Activated CD8-positive, alpha-beta T cell treated with anti-CD3 and anti-CD28 coated beads, Interleukin-2, amount 10 ng/mL, durations not matched to agents 7 days and 5 days (primary cell): Measurements from ENCODE around the gene COL4A5. TPM values are rescaled to one million over a fixed set of nuclear protein-coding genes. Genes with fewer than 3 reads are reported as not detected.

Source experiments
- ATAC-seq: fragments of 150-1000 bp; cut with Tn5 transposase; one replicate; pipeline ENCODE4 v1.10.0; 2021; ENCODE audit warnings: moderate library complexity
- CTCF ChIA-PET: fragments of 350-600 bp; sonication (Branson Sonifier 250); formaldehyde crosslinking; loops from one replicate; lab custom pipeline; 2021; ENCODE audit warnings: antibody characterized with exemption; lab: Charles Lee
- POLR2A ChIA-PET: fragments of 350-600 bp; sonication (Branson Sonifier 250); formaldehyde crosslinking; loops from one replicate; lab custom pipeline; 2021; ENCODE audit warnings: antibody characterized with exemption; lab: Charles Lee
- DNase-seq: peaks from one replicate; pipeline ENCODE4 v3.0.0-alpha.2; 2020
- H3K27ac Mint-ChIP-seq: one replicate; pipeline ENCODE4 v1.8.0; 2021; ENCODE audit warnings: mild to moderate bottlenecking, mixed read lengths
- H3K27me3 Mint-ChIP-seq: one replicate; pipeline ENCODE4 v1.8.0; 2021; ENCODE audit warnings: low read depth, mixed read lengths
- H3K36me3 Mint-ChIP-seq: one replicate; pipeline ENCODE4 v1.8.0; 2021; ENCODE audit warnings: low read depth, mixed read lengths
- H3K4me1 Mint-ChIP-seq: one replicate; pipeline ENCODE4 v1.8.0; 2021; ENCODE audit warnings: low read depth, mixed read lengths
- H3K4me3 Mint-ChIP-seq: one replicate; pipeline ENCODE4 v1.8.0; 2021; ENCODE audit warnings: mild to moderate bottlenecking, mixed read lengths
- H3K9me3 Mint-ChIP-seq: one replicate; pipeline ENCODE4 v1.8.0; 2022; ENCODE audit warnings: mixed read lengths; ENCODE audit not compliant: insufficient read depth
- total RNA-seq, 2 experiments: library from RNA; stranded (reverse); gene quantifications; one replicate each; pipeline ENCODE4 v1.2.3, GENCODE V29; 2021

The COL4A5 gene
- total RNA-seq, 2 experiments from 2014 or later: not detected

DNA sequence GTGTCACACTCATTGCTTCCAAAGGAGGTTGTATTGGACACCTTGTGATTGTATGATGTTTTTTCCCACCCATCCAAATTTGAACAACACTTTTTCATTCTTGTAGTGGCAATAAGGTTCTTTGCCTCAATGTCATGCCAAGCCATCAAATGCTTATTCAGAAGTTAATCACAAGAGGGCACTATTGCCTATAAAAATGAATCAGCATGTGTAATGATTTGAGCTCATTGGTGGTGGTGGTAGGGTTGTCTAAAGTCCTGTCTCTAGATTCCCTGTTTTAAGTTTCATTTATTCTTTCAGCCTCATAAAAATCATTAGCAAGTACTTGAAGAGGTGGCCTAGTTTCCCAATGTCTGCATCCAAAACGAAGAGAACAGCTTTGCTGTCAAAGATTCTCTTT is 259.7 kb downstream of the COL4A5 start:
- Mint-ChIP-seq H3K27me3 (no peaks in the 10 kb centered on the region), H3K36me3 (no peaks in the 10 kb centered on the region), H3K9me3 (no peaks in the 10 kb centered on the region), H3K27ac (no peak overlapping the region), H3K4me3 (no peak overlapping the region), H3K4me1 (no peaks in the 10 kb centered on the region)
- no peak for ATAC-seq
- ChIA-PET CTCF (no interaction called here), POLR2A (no interaction called here)
- DNase-seq: no peak

DNA sequence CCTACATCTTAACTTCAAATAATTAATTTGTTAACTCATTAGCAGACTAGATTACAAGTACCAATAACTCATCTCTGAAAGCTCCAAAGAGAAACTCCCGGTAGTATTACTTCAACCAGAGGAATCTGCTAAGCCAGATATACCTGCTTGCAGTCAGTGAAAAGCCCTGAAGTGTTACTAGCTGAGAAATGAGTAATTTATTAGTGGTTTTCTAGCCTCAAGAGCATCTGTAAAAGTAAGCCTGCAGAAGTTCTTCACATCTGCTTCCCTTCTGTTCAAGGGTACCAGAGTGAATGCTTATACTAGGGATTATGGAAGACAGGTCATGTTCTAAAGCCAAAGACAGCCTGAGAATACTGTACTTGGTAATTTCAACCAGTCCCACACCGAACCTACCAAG is 262.0 kb downstream of the COL4A5 start:
- Mint-ChIP-seq H3K36me3 (no peaks in the 10 kb centered on the region), H3K27me3 (no peaks in the 10 kb centered on the region), H3K4me3 (no peak overlapping the region), H3K9me3 (no peaks in the 10 kb centered on the region), H3K4me1 (no peaks in the 10 kb centered on the region), H3K27ac (no peak overlapping the region)
- no peak for DNase-seq
- ATAC-seq: no peak
- ChIA-PET CTCF (no interaction called here), POLR2A (no interaction called here)

DNA sequence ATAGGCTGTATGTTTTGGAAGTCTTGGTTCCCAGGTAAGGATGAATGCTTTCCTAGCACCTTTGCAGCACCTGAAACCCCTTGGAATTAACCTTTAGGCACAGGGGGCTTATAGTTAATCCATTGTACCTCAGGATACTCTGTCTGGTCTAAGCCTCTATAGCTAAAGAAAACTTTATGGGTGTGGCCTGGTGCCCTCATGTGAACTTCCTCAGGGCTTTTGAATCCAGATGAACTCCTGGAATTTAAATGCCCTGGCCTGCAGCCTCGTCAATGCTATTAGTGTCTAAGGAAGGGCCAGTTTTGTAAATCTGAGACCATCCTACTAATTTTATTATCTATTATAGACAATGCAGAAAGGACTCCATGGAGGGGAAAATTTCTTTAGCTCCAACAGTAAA is 262.9 kb downstream of the COL4A5 start:
- no peaks in the 10 kb centered on the region for H3K36me3 Mint-ChIP-seq
- DNase-seq: no peak
- H3K9me3 Mint-ChIP-seq: no peaks in the 10 kb centered on the region
- H3K4me1 Mint-ChIP-seq: no peaks in the 10 kb centered on the region
- H3K4me3 Mint-ChIP-seq: no peak overlapping the region
- no peaks in the 10 kb centered on the region for H3K27me3 Mint-ChIP-seq
- ATAC-seq: no peak
- ChIA-PET POLR2A (no interaction called here), CTCF (no interaction called here)
- H3K27ac Mint-ChIP-seq: no peak overlapping the region

DNA sequence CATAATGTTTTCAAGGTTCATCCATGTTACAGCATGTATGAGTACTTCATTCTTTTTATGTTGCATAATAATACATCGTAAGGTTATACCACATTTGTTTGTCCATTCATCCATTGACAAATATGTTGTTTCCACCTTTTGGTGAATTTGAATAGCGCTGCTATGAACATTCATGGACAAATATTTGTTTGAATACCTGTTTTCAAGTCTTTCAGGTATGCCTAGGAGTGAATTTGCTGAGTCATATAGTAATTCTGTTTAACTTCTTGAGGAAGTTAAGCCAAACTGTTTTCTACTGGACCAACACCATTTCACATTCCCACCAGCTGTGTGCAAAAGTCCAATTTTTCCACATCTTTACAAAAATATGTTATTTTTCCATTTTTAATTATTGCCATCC is 265.2 kb downstream of the COL4A5 start:
- DNase-seq (no peak), ATAC-seq (no peak)
- Mint-ChIP-seq H3K36me3 (no peaks in the 10 kb centered on the region), H3K4me3 (no peak overlapping the region), H3K4me1 (no peaks in the 10 kb centered on the region), H3K9me3 (no peaks in the 10 kb centered on the region), H3K27me3 (no peaks in the 10 kb centered on the region), H3K27ac (no peak overlapping the region)
- CTCF ChIA-PET: no interaction called here
- POLR2A ChIA-PET: no interaction called here

DNA sequence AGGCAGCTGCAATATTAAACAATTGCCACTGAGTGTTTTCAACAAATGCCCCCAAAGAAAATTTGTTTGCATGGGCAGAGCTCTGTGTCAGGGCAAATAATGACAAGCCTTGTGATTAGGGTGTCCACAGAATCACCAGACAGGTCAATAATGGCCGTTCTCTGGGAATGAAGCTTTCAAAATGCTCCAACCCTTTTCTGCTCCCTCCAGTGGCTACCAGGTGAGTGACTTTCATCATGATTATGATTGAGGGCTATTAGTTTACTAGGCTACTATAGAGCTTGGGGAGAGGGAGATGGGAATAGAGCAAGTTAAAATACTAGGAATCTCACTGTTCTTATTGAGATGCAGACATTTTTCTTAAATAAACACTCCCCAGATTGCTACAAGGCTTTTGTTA is 273.2 kb downstream of the COL4A5 start:
- CTCF ChIA-PET: no interaction called here
- no peak overlapping the region for H3K27ac Mint-ChIP-seq
- POLR2A ChIA-PET: no interaction called here
- no peaks in the 10 kb centered on the region for H3K27me3 Mint-ChIP-seq
- no peak for DNase-seq
- no peak overlapping the region for H3K4me3 Mint-ChIP-seq
- H3K36me3 Mint-ChIP-seq: no peaks in the 10 kb centered on the region
- no peaks in the 10 kb centered on the region for H3K4me1 Mint-ChIP-seq
- no peak for ATAC-seq
- no peaks in the 10 kb centered on the region for H3K9me3 Mint-ChIP-seq

DNA sequence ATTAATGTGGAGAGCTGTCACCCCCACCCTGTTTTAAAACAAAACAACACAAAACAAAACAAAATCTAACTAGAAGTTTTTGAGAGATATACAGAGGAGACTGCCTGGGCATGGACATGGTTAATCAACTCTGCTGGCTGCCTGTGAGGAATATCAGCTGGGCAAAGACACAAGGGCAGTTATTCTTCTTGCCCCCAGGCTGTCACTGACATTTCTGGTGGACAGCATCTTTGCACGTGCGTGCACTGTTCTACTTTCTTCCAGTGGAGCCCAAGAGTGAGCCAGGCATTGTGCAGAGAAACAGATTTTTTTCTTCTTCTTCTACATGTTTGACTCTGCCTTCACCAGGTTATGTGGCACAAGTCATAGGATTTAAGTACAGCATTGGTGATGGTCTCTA is 282.9 kb downstream of the COL4A5 start:
- Mint-ChIP-seq H3K27ac (no peak overlapping the region), H3K9me3 (no peaks in the 10 kb centered on the region), H3K36me3 (no peaks in the 10 kb centered on the region), H3K4me1 (no peaks in the 10 kb centered on the region), H3K4me3 (no peak overlapping the region), H3K27me3 (no peaks in the 10 kb centered on the region)
- DNase-seq (no peak), ATAC-seq (no peak)
- CTCF ChIA-PET: no interaction called here
- POLR2A ChIA-PET: no interaction called here

DNA sequence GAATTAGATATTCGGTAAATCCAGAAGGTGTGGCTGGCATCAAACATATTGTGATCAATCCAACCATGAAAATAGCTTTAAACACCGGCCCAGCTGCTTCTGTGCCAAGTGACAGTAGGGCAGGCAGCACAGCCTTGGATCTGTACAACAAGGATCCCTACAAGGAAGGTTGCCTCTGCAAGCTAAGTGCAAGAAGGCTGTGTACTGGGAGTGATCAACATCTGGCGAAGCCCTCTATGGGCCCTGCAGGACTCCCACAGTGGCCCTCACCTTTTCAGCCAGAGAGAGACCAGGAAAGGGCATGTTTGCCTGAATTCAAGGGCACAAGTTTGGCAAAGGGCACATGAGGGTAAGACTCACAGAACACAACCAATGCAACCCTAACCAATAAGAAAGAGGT is 287.1 kb downstream of the COL4A5 start:
- Mint-ChIP-seq H3K36me3 (no peaks in the 10 kb centered on the region), H3K4me3 (no peak overlapping the region), H3K27me3 (peaks cover 4% of the 10 kb centered on the region), H3K9me3 (no peaks in the 10 kb centered on the region), H3K4me1 (no peaks in the 10 kb centered on the region), H3K27ac (no peak overlapping the region)
- ChIA-PET CTCF (no interaction called here), POLR2A (no interaction called here)
- ATAC-seq (no peak), DNase-seq (no peak)

DNA sequence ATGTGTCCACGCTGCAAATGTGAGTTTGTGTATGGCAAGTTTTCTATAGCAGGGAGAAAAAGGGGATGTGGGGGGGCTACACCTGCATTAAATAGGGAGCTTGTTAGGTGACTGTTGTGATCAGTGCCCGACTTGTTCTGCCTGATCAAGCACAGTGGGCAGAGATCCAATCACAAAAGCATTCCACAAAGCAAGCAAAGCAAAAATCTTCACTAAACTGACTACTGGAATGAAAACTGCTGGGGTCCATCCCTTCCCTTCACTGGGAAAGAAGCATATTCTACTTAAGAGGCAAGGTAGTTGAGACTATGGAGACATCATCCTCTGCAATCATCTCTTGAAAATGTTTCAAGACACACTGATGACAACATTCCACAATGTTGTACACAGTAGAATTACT is 291.5 kb downstream of the COL4A5 start:
- no peak overlapping the region for H3K27ac Mint-ChIP-seq
- no peaks in the 10 kb centered on the region for H3K36me3 Mint-ChIP-seq
- ChIA-PET POLR2A (no interaction called here), CTCF (no interaction called here)
- DNase-seq: no peak
- no peak for ATAC-seq
- no peak overlapping the region for H3K4me3 Mint-ChIP-seq
- no peaks in the 10 kb centered on the region for H3K9me3 Mint-ChIP-seq
- H3K27me3 Mint-ChIP-seq: peaks cover 17% of the 10 kb centered on the region
- no peaks in the 10 kb centered on the region for H3K4me1 Mint-ChIP-seq

DNA sequence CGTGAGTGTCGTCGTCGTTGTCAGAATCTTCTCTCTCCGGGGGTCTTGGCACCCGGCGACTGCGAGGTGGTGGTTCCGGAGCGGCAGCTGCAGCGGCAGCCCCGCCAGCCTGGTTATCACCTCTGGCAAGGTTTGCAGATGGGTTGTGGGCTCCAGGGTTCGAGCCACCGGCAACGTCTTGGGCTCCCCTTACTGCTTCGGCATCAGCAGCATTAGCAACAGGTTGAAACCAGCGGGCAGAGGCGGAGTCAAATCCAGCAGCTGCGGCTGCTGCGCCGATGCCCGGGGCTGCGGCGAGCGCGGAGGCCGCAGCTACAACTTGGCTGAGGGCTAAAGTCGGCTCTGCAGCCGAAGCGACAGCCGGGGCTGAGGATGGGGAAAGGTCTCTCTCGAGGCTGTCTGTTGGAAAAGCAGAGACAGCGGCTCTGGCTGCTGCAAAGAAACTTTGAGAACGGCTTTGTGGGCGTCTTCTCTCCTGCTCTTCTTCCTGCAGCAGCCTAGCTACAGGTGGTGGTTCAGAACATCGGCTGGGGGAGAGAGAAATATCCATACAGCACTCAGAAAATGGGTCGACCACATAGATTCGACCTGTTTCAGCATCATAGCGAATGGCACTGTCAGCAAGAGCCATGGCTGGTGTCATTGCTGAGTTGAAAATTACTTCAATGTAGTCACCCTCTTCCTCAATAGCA is 293.1 kb downstream of the COL4A5 start:
- ATAC-seq (no peak), DNase-seq (no peak)
- Mint-ChIP-seq H3K36me3 (no peaks in the 10 kb centered on the region), H3K9me3 (no peaks in the 10 kb centered on the region), H3K27me3 (peaks cover 19% of the 10 kb centered on the region), H3K4me1 (no peaks in the 10 kb centered on the region), H3K4me3 (no peak overlapping the region), H3K27ac (no peak overlapping the region)
- CTCF ChIA-PET: no interaction called here
- POLR2A ChIA-PET: no interaction called here

DNA sequence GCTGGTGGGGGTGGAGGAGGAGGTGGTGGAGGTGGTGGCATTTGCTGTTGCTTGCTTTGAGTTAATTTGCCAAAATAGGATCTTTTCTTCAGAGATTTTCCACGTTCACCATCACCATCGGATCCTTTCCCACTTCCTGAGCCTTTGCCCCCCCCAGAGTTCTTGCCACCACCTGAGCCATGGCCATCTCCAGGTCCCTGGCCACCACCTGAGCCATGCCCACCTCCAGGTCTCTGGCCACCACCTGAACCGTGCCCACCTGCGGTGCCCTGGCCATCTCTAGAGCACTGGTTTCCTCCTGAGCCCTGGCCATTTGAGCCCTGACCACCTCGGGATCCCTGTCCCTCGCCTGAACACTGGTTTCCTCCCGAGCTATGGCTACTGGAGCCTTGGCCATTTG is 294.8 kb downstream of the COL4A5 start:
- DNase-seq (no peak), ATAC-seq (no peak)
- peaks cover 23% of the 10 kb centered on the region for H3K27me3 Mint-ChIP-seq
- H3K4me1 Mint-ChIP-seq: no peaks in the 10 kb centered on the region
- no peaks in the 10 kb centered on the region for H3K9me3 Mint-ChIP-seq
- ChIA-PET POLR2A (no interaction called here), CTCF (no interaction called here)
- no peak overlapping the region for H3K4me3 Mint-ChIP-seq
- H3K27ac Mint-ChIP-seq: no peak overlapping the region
- H3K36me3 Mint-ChIP-seq: no peaks in the 10 kb centered on the region

DNA sequence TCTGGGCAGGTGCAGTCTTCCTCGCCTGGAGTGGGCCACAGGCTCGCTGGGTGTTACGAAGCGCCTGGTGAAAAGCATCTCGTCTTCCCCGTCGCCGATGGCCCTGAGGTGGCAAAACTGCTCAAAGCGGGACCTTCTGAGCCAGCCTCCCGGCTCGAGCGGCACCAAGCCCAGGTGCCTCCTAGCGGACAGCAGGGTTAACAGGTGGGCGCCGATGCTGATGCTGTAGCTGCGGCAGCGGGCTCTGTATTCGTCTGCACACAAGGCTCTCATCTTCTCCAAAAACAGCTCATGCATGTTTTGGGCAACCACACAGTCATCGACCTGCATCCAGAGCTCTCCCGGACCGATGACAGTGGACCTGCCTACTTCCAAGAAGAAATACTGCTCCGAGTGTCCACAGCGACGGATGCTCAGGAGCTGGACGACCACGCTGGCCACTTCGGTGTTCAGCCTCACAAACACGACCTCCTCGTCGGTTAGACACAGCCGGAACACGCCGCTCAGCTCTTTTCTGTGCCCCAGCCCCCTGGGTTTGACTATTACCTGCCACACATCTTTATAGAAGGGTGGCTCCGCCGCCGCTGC is 295.5 kb downstream of the COL4A5 start:
- ATAC-seq (no peak), DNase-seq (no peak)
- Mint-ChIP-seq H3K4me3 (no peak overlapping the region), H3K9me3 (no peaks in the 10 kb centered on the region), H3K36me3 (no peaks in the 10 kb centered on the region), H3K27me3 (peaks cover 23% of the 10 kb centered on the region), H3K4me1 (no peaks in the 10 kb centered on the region), H3K27ac (no peak overlapping the region)
- ChIA-PET CTCF (no interaction called here), POLR2A (no interaction called here)

DNA sequence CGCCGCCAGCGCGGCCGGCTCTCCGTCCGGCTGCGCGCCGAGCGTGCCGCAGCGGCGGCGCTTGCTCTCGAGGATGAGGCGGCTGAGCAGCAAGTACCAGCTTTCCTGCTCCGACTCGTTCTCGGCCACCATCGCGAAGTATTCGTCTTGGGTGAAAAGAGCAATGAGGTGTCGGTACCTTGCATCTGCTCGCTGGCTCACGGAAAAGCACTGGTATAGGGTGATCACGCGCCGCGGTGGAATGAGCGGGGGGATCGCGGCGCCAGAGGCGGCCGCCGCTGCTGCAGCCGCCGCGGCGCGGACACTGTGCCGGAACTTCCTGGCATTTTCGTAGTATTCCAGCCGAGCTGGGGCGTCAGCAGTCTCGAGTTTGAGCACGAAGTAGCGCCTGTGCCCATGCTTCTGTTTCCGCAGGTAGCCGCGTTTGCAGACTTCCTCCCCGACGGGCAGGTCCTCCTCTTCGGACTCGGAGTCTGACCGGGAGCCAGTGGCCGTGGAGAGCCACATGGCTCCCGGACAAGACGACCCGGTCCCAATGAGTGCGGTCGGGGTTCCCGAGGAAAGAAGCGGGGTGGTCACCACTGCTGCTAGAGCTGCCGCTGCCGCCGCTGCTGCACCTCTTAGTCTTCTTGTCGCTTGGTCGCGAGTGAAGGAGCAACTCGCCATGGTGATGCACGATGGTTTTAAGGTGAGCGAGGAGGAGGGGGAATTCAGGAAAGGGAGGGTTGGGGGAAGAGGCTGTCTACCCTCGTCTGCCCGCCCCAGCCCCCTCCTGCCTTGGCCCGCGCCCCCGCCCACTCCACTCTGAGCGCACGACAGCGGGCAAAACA is 296.3 kb downstream of the COL4A5 start:
- DNase-seq (no peak), ATAC-seq (no peak)
- no peak overlapping the region for H3K4me3 Mint-ChIP-seq
- no peaks in the 10 kb centered on the region for H3K9me3 Mint-ChIP-seq
- H3K27ac Mint-ChIP-seq: no peak overlapping the region
- ChIA-PET POLR2A (no interaction called here), CTCF (no interaction called here)
- H3K27me3 Mint-ChIP-seq: peaks cover 22% of the 10 kb centered on the region
- no peaks in the 10 kb centered on the region for H3K36me3 Mint-ChIP-seq
- no peaks in the 10 kb centered on the region for H3K4me1 Mint-ChIP-seq
